SHP77 treated with DMSO at 0.1 percent for 48 hours (cell line): Measurements from ENCODE around the gene ANAPC2.

ENCODE experiments used
- DNase-seq: peaks from one replicate; lab custom pipeline; 2025; lab: John Stamatoyannopoulos, UW

The ANAPC2 gene

GRCh38 chr9:137127301-137128157, 60.8 kb downstream of the ANAPC2 start:
- no peak for DNase-seq

DNA sequence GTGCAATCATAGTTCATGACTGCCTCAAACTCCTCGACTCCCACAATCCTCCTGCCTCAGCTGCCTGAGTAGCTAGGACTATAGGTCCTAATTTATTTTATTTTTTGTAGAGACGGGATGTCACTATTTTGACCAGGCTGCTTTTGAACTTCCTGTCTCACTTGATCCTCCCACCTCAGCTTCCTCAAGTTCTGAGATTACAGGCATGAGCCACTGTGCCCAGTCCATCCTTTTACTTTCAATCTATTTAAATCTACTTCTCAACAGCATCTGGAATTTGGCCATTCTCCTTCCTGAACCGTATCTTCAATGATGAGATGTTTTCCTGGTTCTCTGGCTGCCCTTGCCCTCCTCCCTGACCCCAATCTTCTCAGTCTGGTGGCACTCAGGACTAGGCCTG, 61.6 kb downstream of the ANAPC2 start:
- no peak for DNase-seq
